Measurements from ENCODE around the gene PTGR1. TPM values are rescaled to one million over a fixed set of nuclear protein-coding genes. Genes with fewer than 3 reads are reported as not detected.

Gene PTGR1
- total RNA-seq, 1 experiment from 2014 or later, result 41.6 TPM

DNA sequence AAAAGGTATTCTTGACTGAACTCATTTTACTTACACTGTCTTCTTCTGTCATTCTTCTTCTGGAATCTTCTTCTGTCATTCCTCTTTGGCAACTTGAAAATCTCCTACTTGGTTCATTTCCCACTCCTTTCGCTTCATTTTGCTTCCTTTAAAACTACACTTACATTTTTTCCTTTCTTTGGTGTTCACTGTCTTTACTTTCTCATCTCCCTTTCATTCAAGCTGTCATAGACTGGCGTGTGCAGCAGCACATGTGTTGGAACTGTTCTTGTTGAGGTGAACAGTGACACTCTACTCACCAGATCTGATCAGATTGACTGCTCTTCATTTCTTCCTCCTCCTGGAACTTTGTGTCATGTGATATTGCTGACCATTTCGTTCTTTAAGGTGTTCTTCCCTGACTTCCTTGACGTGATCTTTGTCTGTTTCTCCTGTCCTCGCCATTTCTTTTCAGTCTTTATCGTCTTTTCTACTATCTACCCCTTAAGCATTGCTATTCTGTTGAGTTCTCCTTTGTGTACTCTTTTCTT is 38.0 kb upstream of the PTGR1 start:
- ATAC-seq (no peak), DNase-seq (ENCODE audit: low spot score) (no peak)
- Mint-ChIP-seq H3K4me3 (no peak overlapping the region), H3K27ac (no peak overlapping the region), H3K4me1 (peaks cover 14% of the 10 kb centered on the region), H3K9me3 (no peaks in the 10 kb centered on the region), H3K36me3 (no peaks in the 10 kb centered on the region), H3K27me3 (ENCODE audit: low read depth) (no peaks in the 10 kb centered on the region)
- CTCF ChIA-PET, result no interaction called here
- POLR2A ChIA-PET, result no interaction called here
- no peak for TF ChIP-seq RELA (CRISPR knock-in tag; IDR thresholded peaks at IDR 0.05; ENCODE audit: borderline replicate concordance)
- TF ChIP-seq JUN (CRISPR knock-in tag; IDR thresholded peaks at IDR 0.05), result no peak
- no peak for TF ChIP-seq GTF2I (CRISPR knock-in tag; conservative IDR thresholded peaks at IDR 0.05)
- no peak for TF ChIP-seq ZNF263 (CRISPR knock-in tag; IDR thresholded peaks at IDR 0.05; ENCODE audit: low read depth)
- no peak for TF ChIP-seq MXD4 (CRISPR knock-in tag; IDR thresholded peaks at IDR 0.05; ENCODE audit: borderline replicate concordance)
- TF ChIP-seq KAT7 (CRISPR knock-in tag; IDR thresholded peaks at IDR 0.05; ENCODE audit: borderline replicate concordance), result no peak
- no peak for TF ChIP-seq ZNF232 (CRISPR knock-in tag; IDR thresholded peaks at IDR 0.05)
- TF ChIP-seq SMAD4 (CRISPR knock-in tag; IDR thresholded peaks at IDR 0.05), result no peak
- no peak for TF ChIP-seq EMX1 (CRISPR knock-in tag; IDR thresholded peaks at IDR 0.05)

DNA sequence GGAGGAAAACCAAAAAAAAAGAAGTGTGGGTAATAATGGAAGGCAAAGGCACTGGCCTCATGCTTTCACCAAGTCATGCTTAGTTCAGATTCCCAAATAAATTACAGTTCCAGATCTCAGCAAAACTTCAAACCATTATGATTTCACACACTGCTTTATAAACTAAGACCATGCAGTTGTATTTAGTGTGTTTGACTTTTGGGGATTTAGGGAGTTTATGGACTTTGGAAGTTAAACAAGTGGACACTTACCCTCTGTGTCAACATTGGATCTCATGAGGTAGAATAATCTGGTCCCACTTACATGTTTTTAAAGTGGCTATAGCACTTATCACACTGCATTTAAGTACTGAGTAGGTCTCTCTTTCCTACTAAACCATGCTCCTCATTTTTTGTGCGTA is 35.4 kb upstream of the PTGR1 start:
- ChIA-PET POLR2A (no interaction called here), CTCF (no interaction called here)
- H3K27me3 Mint-ChIP-seq (ENCODE audit: low read depth), result no peaks in the 10 kb centered on the region; the same call in 1 of the 2 replicates
- ATAC-seq (no peak), DNase-seq (ENCODE audit: low spot score) (no peak)
- H3K27ac Mint-ChIP-seq, result no peak overlapping the region
- H3K9me3 Mint-ChIP-seq, result no peaks in the 10 kb centered on the region
- peaks cover 24% of the 10 kb centered on the region for H3K4me1 Mint-ChIP-seq
- H3K36me3 Mint-ChIP-seq, result no peaks in the 10 kb centered on the region; the same call in 1 of the 2 replicates
- no peak for TF ChIP-seq SMAD4 (CRISPR knock-in tag; IDR thresholded peaks at IDR 0.05)
- no peak for TF ChIP-seq NFATC4 (CRISPR knock-in tag; IDR thresholded peaks at IDR 0.05)
- TF ChIP-seq NR3C1 (CRISPR knock-in tag; conservative IDR thresholded peaks at IDR 0.05; ENCODE audit: low read depth), result no peak
- TF ChIP-seq NR2C2 (CRISPR knock-in tag; IDR thresholded peaks at IDR 0.05), result no peak
- TF ChIP-seq NFYB (CRISPR knock-in tag; conservative IDR thresholded peaks at IDR 0.05; ENCODE audit: low read depth), result no peak
- no peak for TF ChIP-seq FOXK1 (CRISPR knock-in tag; IDR thresholded peaks at IDR 0.05)
- TF ChIP-seq, protein P1, sequence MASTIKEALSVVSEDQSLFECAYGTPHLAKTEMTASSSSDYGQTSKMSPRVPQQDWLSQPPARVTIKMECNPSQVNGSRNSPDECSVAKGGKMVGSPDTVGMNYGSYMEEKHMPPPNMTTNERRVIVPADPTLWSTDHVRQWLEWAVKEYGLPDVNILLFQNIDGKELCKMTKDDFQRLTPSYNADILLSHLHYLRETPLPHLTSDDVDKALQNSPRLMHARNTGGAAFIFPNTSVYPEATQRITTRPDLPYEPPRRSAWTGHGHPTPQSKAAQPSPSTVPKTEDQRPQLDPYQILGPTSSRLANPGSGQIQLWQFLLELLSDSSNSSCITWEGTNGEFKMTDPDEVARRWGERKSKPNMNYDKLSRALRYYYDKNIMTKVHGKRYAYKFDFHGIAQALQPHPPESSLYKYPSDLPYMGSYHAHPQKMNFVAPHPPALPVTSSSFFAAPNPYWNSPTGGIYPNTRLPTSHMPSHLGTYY (CRISPR knock-in tag; IDR thresholded peaks at IDR 0.05), result no peak
- TF ChIP-seq ZNF317 (CRISPR knock-in tag; IDR thresholded peaks at IDR 0.05; ENCODE audit: borderline replicate concordance, low read depth), result no peak
- TF ChIP-seq, protein P2, sequence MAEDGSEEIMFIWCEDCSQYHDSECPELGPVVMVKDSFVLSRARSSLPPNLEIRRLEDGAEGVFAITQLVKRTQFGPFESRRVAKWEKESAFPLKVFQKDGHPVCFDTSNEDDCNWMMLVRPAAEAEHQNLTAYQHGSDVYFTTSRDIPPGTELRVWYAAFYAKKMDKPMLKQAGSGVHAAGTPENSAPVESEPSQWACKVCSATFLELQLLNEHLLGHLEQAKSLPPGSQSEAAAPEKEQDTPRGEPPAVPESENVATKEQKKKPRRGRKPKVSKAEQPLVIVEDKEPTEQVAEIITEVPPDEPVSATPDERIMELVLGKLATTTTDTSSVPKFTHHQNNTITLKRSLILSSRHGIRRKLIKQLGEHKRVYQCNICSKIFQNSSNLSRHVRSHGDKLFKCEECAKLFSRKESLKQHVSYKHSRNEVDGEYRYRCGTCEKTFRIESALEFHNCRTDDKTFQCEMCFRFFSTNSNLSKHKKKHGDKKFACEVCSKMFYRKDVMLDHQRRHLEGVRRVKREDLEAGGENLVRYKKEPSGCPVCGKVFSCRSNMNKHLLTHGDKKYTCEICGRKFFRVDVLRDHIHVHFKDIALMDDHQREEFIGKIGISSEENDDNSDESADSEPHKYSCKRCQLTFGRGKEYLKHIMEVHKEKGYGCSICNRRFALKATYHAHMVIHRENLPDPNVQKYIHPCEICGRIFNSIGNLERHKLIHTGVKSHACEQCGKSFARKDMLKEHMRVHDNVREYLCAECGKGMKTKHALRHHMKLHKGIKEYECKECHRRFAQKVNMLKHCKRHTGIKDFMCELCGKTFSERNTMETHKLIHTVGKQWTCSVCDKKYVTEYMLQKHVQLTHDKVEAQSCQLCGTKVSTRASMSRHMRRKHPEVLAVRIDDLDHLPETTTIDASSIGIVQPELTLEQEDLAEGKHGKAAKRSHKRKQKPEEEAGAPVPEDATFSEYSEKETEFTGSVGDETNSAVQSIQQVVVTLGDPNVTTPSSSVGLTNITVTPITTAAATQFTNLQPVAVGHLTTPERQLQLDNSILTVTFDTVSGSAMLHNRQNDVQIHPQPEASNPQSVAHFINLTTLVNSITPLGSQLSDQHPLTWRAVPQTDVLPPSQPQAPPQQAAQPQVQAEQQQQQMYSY (CRISPR knock-in tag; IDR thresholded peaks at IDR 0.05), result no peak
- TF ChIP-seq, protein P3, sequence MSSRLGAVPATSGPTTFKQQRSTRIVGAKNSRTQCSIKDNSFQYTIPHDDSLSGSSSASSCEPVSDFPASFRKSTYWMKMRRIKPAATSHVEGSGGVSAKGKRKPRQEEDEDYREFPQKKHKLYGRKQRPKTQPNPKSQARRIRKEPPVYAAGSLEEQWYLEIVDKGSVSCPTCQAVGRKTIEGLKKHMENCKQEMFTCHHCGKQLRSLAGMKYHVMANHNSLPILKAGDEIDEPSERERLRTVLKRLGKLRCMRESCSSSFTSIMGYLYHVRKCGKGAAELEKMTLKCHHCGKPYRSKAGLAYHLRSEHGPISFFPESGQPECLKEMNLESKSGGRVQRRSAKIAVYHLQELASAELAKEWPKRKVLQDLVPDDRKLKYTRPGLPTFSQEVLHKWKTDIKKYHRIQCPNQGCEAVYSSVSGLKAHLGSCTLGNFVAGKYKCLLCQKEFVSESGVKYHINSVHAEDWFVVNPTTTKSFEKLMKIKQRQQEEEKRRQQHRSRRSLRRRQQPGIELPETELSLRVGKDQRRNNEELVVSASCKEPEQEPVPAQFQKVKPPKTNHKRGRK (CRISPR knock-in tag; IDR thresholded peaks at IDR 0.05; ENCODE audit: borderline replicate concordance), result no peak
- TF ChIP-seq RORB (CRISPR knock-in tag; IDR thresholded peaks at IDR 0.05), result no peak
- TF ChIP-seq ZBTB21 (CRISPR knock-in tag; IDR thresholded peaks at IDR 0.05; ENCODE audit: borderline replicate concordance), result no peak
- no peak for TF ChIP-seq ESRRA (CRISPR knock-in tag; IDR thresholded peaks at IDR 0.05; ENCODE audit: borderline replicate concordance)
- TF ChIP-seq, protein P4, sequence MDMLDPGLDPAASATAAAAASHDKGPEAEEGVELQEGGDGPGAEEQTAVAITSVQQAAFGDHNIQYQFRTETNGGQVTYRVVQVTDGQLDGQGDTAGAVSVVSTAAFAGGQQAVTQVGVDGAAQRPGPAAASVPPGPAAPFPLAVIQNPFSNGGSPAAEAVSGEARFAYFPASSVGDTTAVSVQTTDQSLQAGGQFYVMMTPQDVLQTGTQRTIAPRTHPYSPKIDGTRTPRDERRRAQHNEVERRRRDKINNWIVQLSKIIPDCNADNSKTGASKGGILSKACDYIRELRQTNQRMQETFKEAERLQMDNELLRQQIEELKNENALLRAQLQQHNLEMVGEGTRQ (CRISPR knock-in tag; IDR thresholded peaks at IDR 0.05), result no peak
- TF ChIP-seq, protein P5, sequence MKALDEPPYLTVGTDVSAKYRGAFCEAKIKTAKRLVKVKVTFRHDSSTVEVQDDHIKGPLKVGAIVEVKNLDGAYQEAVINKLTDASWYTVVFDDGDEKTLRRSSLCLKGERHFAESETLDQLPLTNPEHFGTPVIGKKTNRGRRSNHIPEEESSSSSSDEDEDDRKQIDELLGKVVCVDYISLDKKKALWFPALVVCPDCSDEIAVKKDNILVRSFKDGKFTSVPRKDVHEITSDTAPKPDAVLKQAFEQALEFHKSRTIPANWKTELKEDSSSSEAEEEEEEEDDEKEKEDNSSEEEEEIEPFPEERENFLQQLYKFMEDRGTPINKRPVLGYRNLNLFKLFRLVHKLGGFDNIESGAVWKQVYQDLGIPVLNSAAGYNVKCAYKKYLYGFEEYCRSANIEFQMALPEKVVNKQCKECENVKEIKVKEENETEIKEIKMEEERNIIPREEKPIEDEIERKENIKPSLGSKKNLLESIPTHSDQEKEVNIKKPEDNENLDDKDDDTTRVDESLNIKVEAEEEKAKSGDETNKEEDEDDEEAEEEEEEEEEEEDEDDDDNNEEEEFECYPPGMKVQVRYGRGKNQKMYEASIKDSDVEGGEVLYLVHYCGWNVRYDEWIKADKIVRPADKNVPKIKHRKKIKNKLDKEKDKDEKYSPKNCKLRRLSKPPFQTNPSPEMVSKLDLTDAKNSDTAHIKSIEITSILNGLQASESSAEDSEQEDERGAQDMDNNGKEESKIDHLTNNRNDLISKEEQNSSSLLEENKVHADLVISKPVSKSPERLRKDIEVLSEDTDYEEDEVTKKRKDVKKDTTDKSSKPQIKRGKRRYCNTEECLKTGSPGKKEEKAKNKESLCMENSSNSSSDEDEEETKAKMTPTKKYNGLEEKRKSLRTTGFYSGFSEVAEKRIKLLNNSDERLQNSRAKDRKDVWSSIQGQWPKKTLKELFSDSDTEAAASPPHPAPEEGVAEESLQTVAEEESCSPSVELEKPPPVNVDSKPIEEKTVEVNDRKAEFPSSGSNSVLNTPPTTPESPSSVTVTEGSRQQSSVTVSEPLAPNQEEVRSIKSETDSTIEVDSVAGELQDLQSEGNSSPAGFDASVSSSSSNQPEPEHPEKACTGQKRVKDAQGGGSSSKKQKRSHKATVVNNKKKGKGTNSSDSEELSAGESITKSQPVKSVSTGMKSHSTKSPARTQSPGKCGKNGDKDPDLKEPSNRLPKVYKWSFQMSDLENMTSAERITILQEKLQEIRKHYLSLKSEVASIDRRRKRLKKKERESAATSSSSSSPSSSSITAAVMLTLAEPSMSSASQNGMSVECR (CRISPR knock-in tag; IDR thresholded peaks at IDR 0.05; ENCODE audit: borderline replicate concordance), result no peak
- TF ChIP-seq ZNF396 (CRISPR knock-in tag; IDR thresholded peaks at IDR 0.05; ENCODE audit: borderline replicate concordance), result no peak
- H3K4me3 Mint-ChIP-seq, result no peak overlapping the region

Measured in WTC11 (cell line).